HepG2 (cell line): ENCODE results near the gene PANK2. TPM values are rescaled to one million over a fixed set of nuclear protein-coding genes. Genes with fewer than 3 reads are reported as not detected.

ENCODE experiments used
- ASH2L ChIP-seq: fragments of 300-600, 200-600 bp; sonication (generic); IDR thresholded peaks from 2 replicates; pipeline ENCODE4 v1.7.0; 2017; ENCODE audit warnings: low read depth, mild to moderate bottlenecking, moderate library complexity, mixed read lengths, low read length; ENCODE audit not compliant: insufficient read length
- CC2D1A ChIP-seq: sonication (generic); formaldehyde crosslinking; IDR thresholded peaks from 2 replicates; pipeline ENCODE4 v1.8.1; 2023; ENCODE audit warnings: mild to moderate bottlenecking, missing genetic modification reagents
- E2F5 ChIP-seq: sonication (generic); formaldehyde crosslinking; conservative IDR thresholded peaks from 2 replicates; pipeline ENCODE4 v1.4.0; 2020; ENCODE audit warnings: missing genetic modification reagents
- EED ChIP-seq: sonication (generic); formaldehyde crosslinking; IDR thresholded peaks from 2 replicates; pipeline ENCODE4 v1.5.0; 2020; ENCODE audit warnings: mild to moderate bottlenecking, missing genetic modification reagents
- ELF4 ChIP-seq: sonication (generic); formaldehyde crosslinking; IDR thresholded peaks from 2 replicates; pipeline ENCODE4 v1.5.0; 2020; ENCODE audit warnings: missing genetic modification reagents, mild to moderate bottlenecking, moderate library complexity, borderline replicate concordance
- GRHL1 ChIP-seq: sonication (generic); formaldehyde crosslinking; conservative IDR thresholded peaks from 2 replicates; pipeline ENCODE4 v1.8.0; 2022; ENCODE audit warnings: missing genetic modification reagents
- HMGA1 ChIP-seq: sonication (generic); formaldehyde crosslinking; conservative IDR thresholded peaks from 2 replicates; pipeline ENCODE4 v1.4.0; 2020; ENCODE audit warnings: missing genetic modification reagents
- HOXD1 ChIP-seq: sonication (generic); formaldehyde crosslinking; IDR thresholded peaks from 2 replicates; pipeline ENCODE4 v1.5.0; 2020; ENCODE audit warnings: missing genetic modification reagents
- LBX2 ChIP-seq: sonication (generic); formaldehyde crosslinking; IDR thresholded peaks from 2 replicates; pipeline ENCODE4 v1.5.0; 2020; ENCODE audit warnings: missing genetic modification reagents, mild to moderate bottlenecking, borderline replicate concordance
- MZF1 ChIP-seq: sonication (generic); formaldehyde crosslinking; IDR thresholded peaks from 2 replicates; pipeline ENCODE4 v1.8.1; 2023; ENCODE audit warnings: mild to moderate bottlenecking, missing genetic modification reagents, borderline replicate concordance
- NCOA1 ChIP-seq: sonication (generic); formaldehyde crosslinking; IDR thresholded peaks from 2 replicates; pipeline ENCODE4 v1.9.0; 2021; ENCODE audit warnings: missing genetic modification reagents
- NFIB ChIP-seq: sonication (generic); formaldehyde crosslinking; IDR thresholded peaks from 2 replicates; pipeline ENCODE4 v1.9.0; 2021; ENCODE audit warnings: missing genetic modification reagents, mild to moderate bottlenecking, borderline replicate concordance
- NKX3-1 ChIP-seq: sonication (generic); formaldehyde crosslinking; IDR thresholded peaks from 2 replicates; pipeline ENCODE4 v1.5.0; 2020; ENCODE audit warnings: missing genetic modification reagents
- NONO ChIP-seq, 2 experiments: fragments of 450-650 bp in 1 of 2; sonication (generic) in 1 of 2; formaldehyde crosslinking in 1 of 2; IDR thresholded peaks in 1 of 2; conservative IDR thresholded peaks in 1 of 2; 2 replicates each; pipeline versions ENCODE4 v1.6.1 to v1.8.0; 2017 to 2022; ENCODE audit warnings: mild to moderate bottlenecking in 1 of 2, missing genetic modification reagents in 1 of 2, moderate library complexity in 1 of 2
- PCBP1 ChIP-seq: fragments of 200-400 bp; formaldehyde crosslinking; IDR thresholded peaks from 2 replicates; pipeline ENCODE4 v1.6.1; 2017; ENCODE audit warnings: mild to moderate bottlenecking, low read depth, low read length, borderline replicate concordance
- RXRA ChIP-seq: sonication (generic); formaldehyde crosslinking; IDR thresholded peaks from 2 replicates; pipeline ENCODE4 v1.5.1; 2020; ENCODE audit warnings: missing genetic modification reagents
- SATB2 ChIP-seq: sonication (generic); formaldehyde crosslinking; IDR thresholded peaks from 2 replicates; pipeline ENCODE4 v1.5.0; 2020; ENCODE audit warnings: missing genetic modification reagents
- ZBTB8A ChIP-seq: sonication (generic); formaldehyde crosslinking; IDR thresholded peaks from 2 replicates; pipeline ENCODE4 v1.4.0; 2020; ENCODE audit warnings: mild to moderate bottlenecking, low read depth, missing genetic modification reagents, borderline replicate concordance
- ZNF143 ChIP-seq: sonication (generic); formaldehyde crosslinking; IDR thresholded peaks from 2 replicates; pipeline ENCODE4 v1.4.0; 2020; ENCODE audit warnings: missing genetic modification reagents
- ZNF260 ChIP-seq: sonication (generic); formaldehyde crosslinking; IDR thresholded peaks from 2 replicates; pipeline ENCODE4 v1.4.0; 2020; ENCODE audit warnings: missing genetic modification reagents, low read depth, mild to moderate bottlenecking, borderline replicate concordance
- ZNF460 ChIP-seq: sonication (generic); formaldehyde crosslinking; IDR thresholded peaks from 2 replicates; pipeline ENCODE4 v1.5.1; 2020; ENCODE audit warnings: missing genetic modification reagents, mild to moderate bottlenecking, borderline replicate concordance
- ZNF543 ChIP-seq: sonication (generic); formaldehyde crosslinking; IDR thresholded peaks from 2 replicates; pipeline ENCODE4 v1.4.0; 2020; ENCODE audit warnings: mild to moderate bottlenecking, missing genetic modification reagents
- ZNF557 ChIP-seq: sonication (generic); formaldehyde crosslinking; IDR thresholded peaks from 2 replicates; pipeline ENCODE4 v1.4.0; 2020; ENCODE audit warnings: missing genetic modification reagents
- ZNF619 ChIP-seq: sonication (generic); formaldehyde crosslinking; IDR thresholded peaks from 2 replicates; pipeline ENCODE4 v1.4.0; 2020; ENCODE audit warnings: mild to moderate bottlenecking, missing genetic modification reagents
- ZNF75D ChIP-seq: sonication (generic); formaldehyde crosslinking; IDR thresholded peaks from 2 replicates; pipeline ENCODE4 v1.8.1; 2023; ENCODE audit warnings: missing genetic modification reagents, mild to moderate bottlenecking, borderline replicate concordance
- ZNF761 ChIP-seq: sonication (generic); formaldehyde crosslinking; conservative IDR thresholded peaks from 2 replicates; pipeline ENCODE4 v1.4.0; 2020; ENCODE audit warnings: mild to moderate bottlenecking, missing genetic modification reagents
- ZNF773 ChIP-seq: sonication (generic); formaldehyde crosslinking; IDR thresholded peaks from 2 replicates; pipeline ENCODE4 v1.4.0; 2020; ENCODE audit warnings: missing genetic modification reagents, borderline replicate concordance
- ZNF780A ChIP-seq: sonication (generic); formaldehyde crosslinking; IDR thresholded peaks from 2 replicates; pipeline ENCODE4 v1.8.0; 2022; ENCODE audit warnings: mild to moderate bottlenecking, missing genetic modification reagents, moderate library complexity
- polyA plus RNA-seq, 8 experiments: library from polyadenylated mRNA; depleted of rRNA in 3 of 8; stranded (reverse) in 7 of 8; unstranded in 1 of 8; fragments of >200 nt; fragmentation: Illumina TruSeq in 4 of 8; extraction: Trizol in 4 of 8; gene quantifications; 2 replicates each; pipeline versions ENCODE4 v1.2.1 to v1.2.3, GENCODE V29; 2011 to 2016; ENCODE audit warnings: low read depth in 4 of 8, missing spikeins in 1 of 8, mixed read lengths in 1 of 8; ENCODE audit not compliant: insufficient read depth in 1 of 8
- total RNA-seq, 5 experiments: library from RNA; depleted of rRNA; stranded (reverse); fragments of >200 nt; fragmentation: Illumina TruSeq; extraction: Trizol; gene quantifications; 2 replicates each; pipeline ENCODE4 v1.2.3, GENCODE V29; 2016; ENCODE audit warnings: low read depth in 1 of 5

PANK2 gene
- total and polyA plus RNA-seq, 2 of the 13 experiments (the other 11 are each of a cell fraction or from before 2014, with no cell fraction given), result 39.2 to 123 TPM

- no peak for TF ChIP-seq ELF4
- TF ChIP-seq NCOA1, result peak; percentile 36; the same call in 1 of the 2 replicates
- 0 out of 2 replicates have a peak, but pooled peaks have one; percentile 9 for TF ChIP-seq MZF1 (CRISPR knock-in tag)
- 0 out of 2 replicates have a peak, but pooled peaks have one; percentile 2 for TF ChIP-seq ZBTB8A
- TF ChIP-seq ZNF773 (CRISPR knock-in tag), result 0 out of 2 replicates have a peak, but pooled peaks have one; percentile 93
- TF ChIP-seq HOXD1 (CRISPR knock-in tag), result peak; percentile 7; the same call in 1 of the 2 replicates
- peak; percentile 93; the same call in 1 of the 2 replicates for TF ChIP-seq SATB2 (CRISPR knock-in tag)
- 0 out of 2 replicates have a peak, but pooled peaks have one; percentile 18 for TF ChIP-seq PCBP1
- no peak; the same call in 1 of the 2 replicates for TF ChIP-seq ZNF75D (CRISPR knock-in tag)
- TF ChIP-seq ZNF260 (CRISPR knock-in tag), result no peak
- TF ChIP-seq NFIB (CRISPR knock-in tag), result no peak
- TF ChIP-seq NKX3-1 (CRISPR knock-in tag), result peak; percentile 97
- TF ChIP-seq ZNF761, result peak; percentile 55; the same call in 1 of the 2 replicates
- no peak for TF ChIP-seq ZNF780A (CRISPR knock-in tag)
- peak; percentile 3; the same call in 1 of the 2 replicates for TF ChIP-seq CC2D1A (CRISPR knock-in tag)
- 0 out of 2 replicates have a peak, but pooled peaks have one; percentile 1 for TF ChIP-seq RXRA (CRISPR knock-in tag)
- TF ChIP-seq E2F5, result no peak
- TF ChIP-seq ASH2L, result peak; percentile 86
- peak; percentile 73; the same call in 1 of the 2 replicates for TF ChIP-seq ZNF619 (CRISPR knock-in tag)
- TF ChIP-seq ZNF557 (CRISPR knock-in tag), result 0 out of 2 replicates have a peak, but pooled peaks have one; percentile 72
- peak; percentile 41; the same call in 1 of the 2 replicates for TF ChIP-seq ZNF143 (CRISPR knock-in tag)
- no peak for TF ChIP-seq HMGA1
- TF ChIP-seq ZNF460 (CRISPR knock-in tag), result no peak
- peak; percentile 16; the same call in 1 of the 2 replicates for TF ChIP-seq EED (CRISPR knock-in tag)
- peak; percentile 20 for TF ChIP-seq LBX2 (CRISPR knock-in tag)
- TF ChIP-seq GRHL1 (CRISPR knock-in tag), result no peak
- no peak for TF ChIP-seq ZNF543
- TF ChIP-seq NONO (IDR thresholded peaks at IDR 0.05), result no peak
- TF ChIP-seq NONO (CRISPR knock-in tag; conservative IDR thresholded peaks at IDR 0.05), result no peak
Observed at GRCh38 chr20:3846378-3846739, 42.8 kb upstream of the PANK2 start (continued).
